Stimulated activated CD8-positive, alpha-beta memory T cell treated with anti-CD3 and anti-CD28 coated beads, Interleukin-4, amount 100 ng/mL, for 48 hours (primary cell): ENCODE data around the gene TAAR2.
"Not testable (repeated sequence)": the region's sequence is repeated elsewhere in the genome, so short reads cannot be mapped to it uniquely, and the experiment has no call there.

Experiments
- DNase-seq: peaks from one replicate; pipeline ENCODE4 v3.0.0-alpha.2; 2020

The TAAR2 gene, protein sequence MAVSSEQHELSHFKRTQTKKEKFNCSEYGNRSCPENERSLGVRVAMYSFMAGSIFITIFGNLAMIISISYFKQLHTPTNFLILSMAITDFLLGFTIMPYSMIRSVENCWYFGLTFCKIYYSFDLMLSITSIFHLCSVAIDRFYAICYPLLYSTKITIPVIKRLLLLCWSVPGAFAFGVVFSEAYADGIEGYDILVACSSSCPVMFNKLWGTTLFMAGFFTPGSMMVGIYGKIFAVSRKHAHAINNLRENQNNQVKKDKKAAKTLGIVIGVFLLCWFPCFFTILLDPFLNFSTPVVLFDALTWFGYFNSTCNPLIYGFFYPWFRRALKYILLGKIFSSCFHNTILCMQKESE

DNA sequence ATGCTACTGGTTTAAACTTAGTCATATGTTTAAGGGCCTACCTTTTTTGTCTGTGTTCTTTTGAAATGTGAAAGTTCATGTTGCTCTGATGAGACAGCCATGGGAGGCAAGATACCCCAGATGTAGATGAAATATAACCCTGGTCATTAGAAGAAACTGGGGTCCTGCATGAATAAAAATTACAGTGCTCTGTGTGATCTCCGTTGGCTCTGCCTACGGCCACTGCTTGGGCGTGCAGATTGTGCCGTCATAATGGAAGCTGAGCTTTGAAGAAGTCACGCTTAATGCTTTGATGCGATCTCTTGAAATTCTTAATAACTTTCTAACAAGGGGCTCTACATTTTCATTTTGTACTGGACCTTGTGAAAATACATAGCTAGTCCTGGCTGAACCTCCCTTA, at the start of gene TAAR2:
TSS of gene TAAR2 (minus strand) at position 101 of the 400 bp plus-strand sequence. CDS start at position 101, 0 bp downstream.
- no peak for DNase-seq

DNA sequence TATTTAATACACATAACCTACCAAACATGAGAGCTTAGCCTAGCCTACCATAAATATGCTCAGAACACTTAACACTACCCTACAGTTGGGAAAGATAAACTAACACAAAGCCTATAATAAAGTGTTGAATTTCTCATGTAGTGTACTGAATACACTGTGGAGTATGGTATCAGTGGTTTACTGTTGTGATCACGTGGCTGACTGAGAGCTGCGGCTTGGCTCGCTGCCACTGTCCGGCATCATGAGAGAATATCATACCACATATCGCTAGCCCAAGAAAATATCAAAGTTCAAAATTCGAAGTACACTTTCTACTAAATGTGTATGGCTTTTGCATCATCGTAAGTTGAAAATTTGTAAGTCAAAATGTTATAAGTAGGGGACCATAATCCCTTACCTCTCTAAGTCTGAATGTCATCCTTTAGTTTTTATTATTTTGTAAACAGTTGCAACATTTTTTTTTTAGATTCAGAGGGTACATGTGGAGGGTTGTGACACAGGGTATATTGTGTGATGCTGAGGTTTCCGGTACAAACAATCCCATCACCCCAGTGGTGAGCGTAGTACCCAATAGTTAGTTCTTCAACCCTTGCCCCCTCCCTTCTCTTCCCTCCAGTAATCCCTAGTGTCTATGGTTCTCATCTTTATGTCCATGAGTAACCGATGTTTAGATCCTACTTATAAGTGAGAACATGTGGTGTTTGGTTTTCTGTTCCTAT, 49.5 kb upstream of the TAAR2 start:
- no peak for DNase-seq

DNA sequence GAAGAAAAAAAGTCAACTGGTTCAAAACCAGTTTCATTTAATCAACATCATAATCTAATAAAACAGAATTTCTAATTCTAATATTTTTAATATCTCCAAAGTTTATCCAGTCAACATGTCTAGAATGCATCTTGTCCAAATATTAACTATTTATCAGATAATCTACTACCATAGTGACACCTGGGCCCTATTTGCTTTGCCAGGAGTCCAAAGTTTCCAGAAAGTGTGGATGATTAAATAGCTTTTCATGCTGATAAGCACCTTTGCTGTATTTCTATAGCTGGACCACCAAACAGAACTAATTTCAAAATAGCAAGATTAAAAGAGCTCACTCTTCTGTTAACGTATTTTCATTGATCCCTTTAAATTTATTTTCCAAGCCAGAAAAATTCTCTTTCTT, 47.2 kb upstream of the TAAR2 start:
- DNase-seq: no peak

DNA sequence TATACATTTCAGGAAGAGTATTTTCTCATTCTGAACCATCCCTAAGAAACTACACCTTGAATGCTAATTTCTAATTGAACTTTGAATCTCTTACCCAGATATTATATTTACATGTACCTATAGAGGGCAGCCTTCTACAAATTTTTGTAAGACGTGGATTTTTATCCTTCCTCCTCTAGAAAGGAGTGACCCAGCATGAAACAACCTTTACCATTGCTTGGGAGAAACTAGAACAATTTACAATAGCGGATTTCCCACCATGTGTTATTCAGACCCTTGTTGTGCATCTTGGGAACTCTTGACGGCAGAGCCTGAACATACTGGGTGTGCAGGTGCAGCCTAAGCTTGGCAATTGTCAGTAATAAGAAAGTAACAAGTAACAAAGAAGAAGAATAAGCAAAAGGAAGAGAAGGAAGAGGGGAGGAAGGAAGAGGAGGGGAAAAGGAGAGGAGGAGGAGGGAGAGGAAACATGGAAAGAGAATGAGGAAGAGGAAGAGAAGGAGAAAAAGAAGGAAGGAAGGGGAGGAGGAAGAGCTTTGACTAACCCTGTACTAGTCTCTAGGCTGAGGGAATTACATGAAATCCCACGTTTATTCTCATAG, 45.7 kb upstream of the TAAR2 start:
- no peak for DNase-seq

DNA sequence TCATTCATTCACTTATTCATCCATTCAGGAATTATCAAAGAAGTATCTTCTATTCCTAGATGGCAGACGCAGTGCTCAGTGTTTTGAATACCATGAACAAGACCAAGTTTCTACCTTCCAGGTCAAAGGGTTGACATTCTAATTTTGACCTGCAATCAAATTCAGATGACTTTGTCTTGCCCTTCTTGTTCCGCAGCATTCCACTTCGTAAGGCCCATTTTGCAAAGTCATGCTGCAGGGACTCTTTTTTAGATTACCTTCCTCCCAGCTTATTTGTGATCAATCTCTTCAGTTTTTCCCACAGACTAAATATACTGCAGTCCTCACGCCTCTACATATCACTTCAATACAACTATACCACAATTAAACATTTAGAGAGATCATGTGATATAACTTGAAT, 42.0 kb upstream of the TAAR2 start:
- no peak for DNase-seq

DNA sequence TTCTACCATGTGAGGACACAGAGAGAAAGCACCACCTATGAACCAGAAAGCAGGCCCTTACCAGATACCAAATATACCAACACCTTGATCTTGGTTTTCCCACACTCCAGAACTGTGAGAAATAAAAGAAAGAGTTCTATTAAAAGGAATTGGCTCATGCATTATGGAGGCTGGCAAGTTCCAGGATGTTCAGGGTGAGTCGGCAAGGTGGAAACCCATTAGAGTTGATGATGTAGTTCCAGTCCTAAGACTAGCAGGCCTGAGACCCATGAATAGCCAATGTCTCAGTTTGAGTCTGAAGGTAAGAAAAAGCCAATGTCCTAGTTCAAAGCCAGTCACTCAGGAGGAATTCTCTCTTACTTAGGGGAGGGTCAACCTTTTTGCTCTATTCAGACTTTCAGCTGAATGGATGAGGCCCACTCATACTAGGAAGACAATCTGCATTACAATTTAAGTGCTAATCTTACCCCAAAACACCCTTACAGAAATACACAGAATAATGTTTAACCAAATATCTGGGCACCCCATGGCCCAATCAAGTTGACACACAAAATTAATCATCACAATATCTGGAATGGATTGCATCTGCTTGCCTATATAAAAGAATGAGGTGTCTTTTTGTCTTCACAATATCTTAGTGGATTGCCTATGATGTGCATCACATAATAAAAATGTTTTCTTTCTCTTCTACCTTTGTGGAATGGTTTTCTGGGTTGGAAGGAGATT, 40.4 kb upstream of the TAAR2 start:
- DNase-seq: no peak

DNA sequence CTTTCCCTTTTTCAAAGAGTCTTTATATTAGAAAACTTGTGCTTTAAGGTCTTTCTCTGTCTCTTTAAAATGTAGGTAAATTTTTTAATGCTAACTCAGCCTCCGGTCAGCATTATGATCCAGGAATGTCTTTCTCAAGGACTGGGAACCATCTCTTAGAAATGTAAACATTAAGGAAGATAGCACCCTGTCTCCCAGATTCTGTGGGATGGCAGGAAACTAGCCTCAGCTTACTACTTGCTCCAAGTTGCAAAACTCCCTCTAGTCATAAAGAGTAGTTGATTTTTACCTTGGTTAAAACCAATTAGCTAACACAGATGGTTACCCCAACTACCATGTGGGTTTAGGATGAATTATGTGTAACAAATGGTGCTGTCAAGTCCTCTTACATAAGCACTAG, 39.6 kb upstream of the TAAR2 start:
- DNase-seq: no peak

DNA sequence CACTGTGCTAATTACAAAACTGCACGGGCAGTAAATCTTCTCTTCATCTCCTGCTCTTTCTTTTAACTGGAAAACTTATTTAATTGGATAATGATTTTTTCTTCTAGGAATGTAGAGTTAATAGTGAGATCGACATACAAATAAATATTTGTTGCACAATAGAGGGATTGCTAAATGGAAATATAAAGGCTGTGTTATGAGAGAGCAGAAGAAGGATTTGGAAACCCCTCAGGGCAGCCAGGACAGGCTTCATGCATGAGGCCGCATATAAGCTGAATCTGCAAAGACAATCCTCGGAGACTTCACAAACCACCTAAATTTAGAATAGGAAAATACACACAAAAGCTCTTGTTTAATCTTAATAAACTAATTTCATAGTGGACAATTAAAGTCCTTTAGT, 37.8 kb upstream of the TAAR2 start:
- DNase-seq: no peak

DNA sequence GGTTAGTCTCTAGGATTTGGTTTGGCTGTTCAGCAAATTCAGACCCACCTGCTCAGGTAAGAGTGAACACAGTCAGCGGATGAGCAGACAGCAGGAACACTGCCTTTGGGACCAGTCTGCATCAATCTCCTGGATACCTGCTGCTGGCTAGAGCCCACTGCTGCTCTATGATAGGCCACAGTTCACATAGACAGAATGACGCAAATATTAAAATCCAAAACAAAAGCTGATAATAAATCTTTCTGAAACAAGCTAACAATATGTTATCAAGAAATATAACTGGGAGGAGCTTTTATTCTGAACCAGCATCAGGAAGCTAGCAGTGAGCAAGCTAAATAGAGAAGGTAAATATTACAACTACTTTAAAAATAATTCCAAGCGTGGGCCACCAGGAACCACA, 35.0 kb upstream of the TAAR2 start, which contains the start of gene TAAR1:
TSS of gene TAAR1 (minus strand) at position 101 of the 400 bp plus-strand sequence. CDS start 13,179 bp downstream, outside the sequence.
- no peak for DNase-seq

DNA sequence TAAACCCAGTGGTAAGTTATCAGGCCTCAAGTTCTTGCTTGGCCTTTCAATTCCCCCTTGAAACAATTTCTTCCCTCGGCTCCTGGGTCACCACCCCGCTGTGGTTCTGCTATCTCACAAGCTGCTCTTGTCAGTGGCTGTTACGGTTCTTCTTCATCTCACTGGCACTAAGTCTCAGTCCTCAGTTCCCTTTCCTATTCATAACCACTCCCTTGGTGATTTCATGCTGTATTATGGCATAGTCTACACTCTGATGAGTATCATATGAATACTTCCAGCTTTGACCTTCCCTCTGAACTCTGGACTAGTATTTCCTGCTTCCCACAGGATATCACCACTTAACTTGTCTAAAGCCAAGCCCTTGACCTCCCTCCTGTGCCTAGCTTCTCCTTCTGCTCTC, 27.0 kb upstream of the TAAR2 start:
- DNase-seq: no peak

DNA sequence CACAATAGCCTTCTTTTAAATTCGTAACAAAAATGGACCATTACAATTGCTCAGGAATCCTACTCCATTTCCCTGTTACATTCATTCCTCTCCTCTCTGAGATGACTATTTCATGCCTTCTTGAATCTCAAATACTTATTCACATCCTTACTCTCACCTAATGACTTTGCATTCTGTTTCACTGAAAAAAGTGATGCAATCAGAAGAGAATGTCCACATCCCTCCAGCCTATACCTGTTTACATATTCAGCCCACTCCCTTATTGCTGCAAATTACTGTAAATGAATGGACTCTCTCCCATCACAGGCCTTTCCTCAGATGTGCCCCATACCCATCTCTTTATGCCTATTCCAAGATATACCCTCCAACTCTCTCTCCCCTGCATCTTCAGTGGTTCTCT, 26.4 kb upstream of the TAAR2 start:
- no peak for DNase-seq

DNA sequence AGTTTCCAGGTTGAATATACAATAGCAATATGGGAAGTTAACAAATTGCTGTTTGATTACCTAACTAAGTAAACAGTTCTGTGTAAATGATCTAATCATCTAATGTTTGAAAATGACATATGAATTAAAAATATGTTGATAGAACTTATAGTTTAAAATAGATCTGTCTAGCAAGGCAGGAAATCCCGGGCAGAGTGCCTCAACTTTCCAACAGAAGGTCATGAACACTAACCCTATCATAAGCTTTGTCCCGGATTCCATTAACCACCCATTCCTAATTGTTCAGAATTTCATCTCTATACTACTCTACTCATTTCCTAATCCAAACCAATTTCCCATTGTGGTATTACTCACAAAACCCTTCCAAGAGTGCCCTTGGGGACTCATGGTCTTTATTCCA, 24.8 kb upstream of the TAAR2 start:
- no peak for DNase-seq

DNA sequence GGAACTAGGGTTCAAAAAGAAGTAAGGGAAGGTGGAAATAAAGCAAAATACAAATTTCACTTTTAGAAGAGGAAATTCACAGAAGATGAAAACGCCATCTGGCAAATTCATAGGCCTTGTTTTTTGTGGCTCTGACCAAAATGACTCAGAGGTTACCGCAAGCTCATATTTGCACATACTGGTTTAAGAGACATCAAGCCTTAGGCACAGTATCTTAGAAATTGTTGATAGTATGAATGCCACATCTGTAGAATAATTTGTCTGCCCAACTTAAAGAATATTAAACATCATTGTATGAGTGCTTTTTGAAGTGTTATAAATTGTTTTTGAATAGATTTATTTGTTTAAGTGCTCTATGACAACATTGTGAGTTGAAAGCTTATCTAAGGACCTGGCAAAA, 24.3 kb upstream of the TAAR2 start:
- DNase-seq: no peak

DNA sequence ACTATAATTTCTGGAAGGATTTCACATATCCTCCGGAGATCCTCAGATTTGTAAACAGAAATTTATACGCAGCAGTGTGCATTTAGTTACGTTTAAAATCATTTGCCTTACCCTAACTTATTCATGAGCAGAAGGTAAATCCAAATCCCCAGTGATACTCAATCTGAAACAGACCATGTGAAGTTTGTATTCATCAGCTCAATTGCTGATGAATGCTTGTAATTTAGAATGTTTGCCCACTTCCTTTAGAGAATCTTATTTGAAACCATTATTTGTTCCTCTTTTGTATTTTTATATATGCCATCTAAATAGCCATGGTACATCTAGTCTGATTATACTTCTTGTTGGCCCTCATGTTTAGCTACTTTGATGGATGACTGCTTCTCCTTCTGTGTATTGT, 19.5 kb upstream of the TAAR2 start:
- DNase-seq: no peak

DNA sequence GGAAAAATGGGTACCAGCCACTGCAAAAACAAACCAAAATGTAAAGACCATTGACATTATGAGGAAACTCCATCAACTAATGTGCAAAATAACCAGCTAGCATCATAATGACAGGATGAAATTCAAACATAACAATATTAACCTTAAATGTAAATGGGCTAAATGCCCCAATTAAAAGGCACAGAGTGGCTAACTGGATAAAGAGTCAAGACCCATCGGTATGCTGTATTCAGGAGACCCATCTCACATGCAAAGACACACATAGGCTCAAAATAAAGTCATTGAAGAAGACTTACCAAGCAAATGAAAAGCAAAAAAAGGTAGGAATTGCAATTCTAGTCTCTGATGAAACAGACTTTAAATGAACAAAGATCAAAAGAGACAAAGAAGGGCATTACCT, 13.1 kb upstream of the TAAR2 start:
- not testable (repeated sequence) for DNase-seq

DNA sequence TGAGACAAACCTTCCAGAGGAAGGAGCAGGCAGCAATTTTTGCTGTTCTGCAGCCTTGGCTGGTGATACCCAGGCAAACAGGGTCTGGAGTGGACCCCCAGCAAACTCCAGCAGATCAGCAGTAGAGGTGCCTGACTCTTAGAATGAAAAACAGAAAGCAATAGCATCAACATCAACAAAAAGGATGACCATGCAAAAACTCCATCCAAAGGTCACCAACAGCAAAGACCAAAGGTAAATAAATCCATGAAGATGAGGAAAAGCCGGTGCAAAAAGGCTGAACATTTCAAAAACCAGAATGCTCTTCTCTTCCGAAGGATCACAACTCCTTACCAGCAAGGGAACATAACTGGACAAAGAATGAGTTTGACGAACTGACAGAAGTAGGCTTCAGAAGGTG, 11.8 kb upstream of the TAAR2 start:
- not testable (repeated sequence) for DNase-seq

DNA sequence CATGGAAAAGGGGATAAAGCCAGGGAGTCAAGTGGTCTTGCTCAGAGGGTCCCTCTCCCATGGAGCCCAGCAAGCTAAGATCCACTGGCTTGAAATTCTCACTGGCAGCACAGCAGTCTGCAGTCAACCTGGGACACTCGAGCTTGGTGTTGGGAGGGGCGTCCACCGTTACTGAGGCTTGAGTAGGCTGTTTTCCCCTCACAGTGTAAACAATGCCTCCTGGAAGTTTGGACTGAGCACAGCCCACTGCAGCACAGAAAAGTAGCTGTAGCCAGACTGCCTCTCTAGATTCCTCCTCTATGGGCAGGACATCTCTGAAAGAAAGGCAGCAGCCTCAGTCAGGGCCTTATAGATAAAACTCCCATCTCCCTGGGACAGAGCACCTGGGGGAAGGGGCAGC, 11.2 kb upstream of the TAAR2 start:
- DNase-seq: not testable (repeated sequence)

DNA sequence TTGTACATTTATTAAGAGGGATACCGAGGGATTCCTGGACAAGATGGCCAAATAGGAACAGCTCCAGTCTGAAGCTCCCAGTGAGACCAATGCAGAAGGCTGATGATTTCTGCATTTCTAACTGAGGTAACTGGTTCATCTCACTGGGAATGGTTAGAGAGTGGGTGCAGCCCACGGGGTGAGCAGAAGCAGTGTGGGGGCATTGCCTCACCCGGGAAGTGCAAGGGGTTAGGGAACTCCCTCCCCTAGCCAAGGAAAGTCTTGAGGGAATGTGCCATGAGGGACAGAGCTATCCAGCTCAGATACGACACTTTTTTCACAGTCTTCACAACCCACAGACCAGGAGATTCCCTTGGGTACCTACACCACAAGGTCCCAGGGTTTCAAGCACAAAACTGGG, 10.7 kb upstream of the TAAR2 start:
- DNase-seq: no peak

DNA sequence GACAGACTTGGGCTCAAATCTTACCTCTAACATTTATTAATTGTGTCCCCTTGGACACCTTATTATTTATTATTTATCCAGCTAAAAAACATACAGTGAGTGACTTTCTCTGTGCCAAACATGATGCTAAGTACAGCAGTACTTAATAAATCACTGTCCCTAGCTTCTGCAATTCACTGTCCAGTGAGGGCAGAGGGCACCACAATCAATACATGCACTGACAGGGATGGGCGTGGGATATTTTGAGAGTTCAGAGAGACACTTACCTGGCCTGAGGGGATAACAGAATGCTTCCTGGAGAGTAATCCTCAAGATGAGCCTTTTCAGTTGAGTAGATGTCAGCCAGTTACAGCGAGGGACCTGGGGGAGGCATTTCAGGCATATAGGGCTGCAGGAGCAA, 9.3 kb upstream of the TAAR2 start:
- no peak for DNase-seq

DNA sequence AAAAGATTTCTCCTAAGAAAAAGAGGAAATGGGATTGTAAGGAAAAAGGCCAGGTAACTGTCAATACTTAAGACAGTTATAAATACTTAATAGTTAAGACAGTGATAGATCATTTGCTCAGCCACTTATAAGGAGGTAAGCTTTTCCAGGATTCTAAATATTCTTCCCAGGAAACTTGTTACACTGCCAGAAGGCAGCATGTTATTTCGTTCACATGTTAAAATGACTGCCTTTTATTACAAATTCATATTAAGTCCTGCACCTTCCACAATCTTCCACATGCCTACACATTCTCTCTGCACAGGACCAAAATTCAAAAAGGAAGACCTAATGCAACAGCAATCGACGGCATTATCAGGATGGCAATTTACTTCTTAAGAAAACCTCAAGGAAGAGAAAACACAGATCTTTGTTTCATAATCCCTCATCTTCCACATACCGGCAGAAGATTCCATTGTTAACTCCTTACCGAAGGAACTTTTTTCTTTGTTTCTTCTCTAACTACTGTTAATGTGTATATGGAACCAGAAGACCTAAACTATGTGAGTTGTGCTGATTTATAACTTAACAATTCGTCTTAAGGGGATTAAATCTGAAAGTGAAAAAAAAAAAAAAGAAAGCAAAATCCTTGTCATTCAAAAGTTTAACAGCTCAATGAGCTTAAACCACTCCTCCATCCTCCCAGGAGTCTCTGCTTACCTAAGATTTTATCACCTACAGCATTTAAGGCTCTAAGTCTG, 799 bp downstream of the TAAR2 start:
- no peak for DNase-seq

DNA sequence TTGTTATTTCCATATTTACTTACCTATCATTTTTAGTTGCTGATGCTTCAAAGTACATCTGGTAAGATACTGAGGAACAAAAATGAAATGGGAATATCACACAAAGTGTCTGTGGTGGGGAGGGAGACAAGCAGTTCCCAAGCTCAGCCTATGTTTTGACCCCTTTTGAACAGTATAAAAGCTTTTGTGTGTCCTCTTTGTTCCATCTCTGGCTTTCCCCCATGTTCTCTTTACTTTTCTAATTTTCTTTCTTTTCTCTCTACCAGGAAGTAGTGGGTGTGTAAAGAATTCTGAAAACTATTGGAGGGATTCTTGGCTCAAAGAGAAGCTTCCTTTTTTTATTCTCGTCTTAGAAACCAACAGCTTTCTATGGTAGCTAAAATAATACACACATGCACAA, 7.4 kb downstream of the TAAR2 start:
- DNase-seq: no peak

DNA sequence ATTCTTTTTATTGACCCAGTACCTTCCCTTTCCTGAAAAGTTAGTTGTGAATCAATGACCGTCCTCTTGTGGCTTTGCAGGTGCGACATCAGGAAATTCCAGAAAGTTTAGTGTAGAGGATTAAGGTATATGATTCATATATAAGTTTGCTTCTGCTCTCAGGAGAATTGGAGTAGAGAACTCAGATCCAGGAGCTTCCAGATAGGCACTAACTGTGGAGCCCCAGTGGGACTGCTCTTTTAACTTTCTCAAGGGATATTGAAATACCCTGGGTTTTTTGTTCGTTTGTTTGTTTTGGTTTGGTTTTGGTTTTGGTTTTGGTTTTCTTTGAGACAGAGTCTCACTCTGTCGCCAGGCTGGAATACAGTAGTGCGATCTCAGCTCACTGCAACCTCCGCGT, 9.5 kb downstream of the TAAR2 start:
- DNase-seq: no peak
